SK-N-SH treated with all-trans-retinoic acid at 6 μM for 48 hours (cell line): Measurements from ENCODE around the gene VEPH1.

ENCODE experiments used
- ATAC-seq: fragments of 200-7000 bp; cut with Tn5 transposase; 3 replicates; pipeline ENCODE4 v1.9.1; 2020; ENCODE audit warnings: mild to moderate bottlenecking, moderate library complexity
- BACH2 ChIP-seq: fragments of 250-450 bp; sonication (Bioruptor Pico); IDR thresholded peaks from 2 replicates; pipeline ENCODE4 v1.9.0; 2021; ENCODE audit warnings: mild to moderate bottlenecking, borderline replicate concordance
- GLIS3 ChIP-seq: fragments of 250-450 bp; sonication (Bioruptor Pico); IDR thresholded peaks from 2 replicates; pipeline ENCODE4 v1.5.0; 2020; ENCODE audit warnings: mild to moderate bottlenecking, moderate library complexity
- ISL1 ChIP-seq: fragments of 250-450 bp; sonication (Bioruptor Pico); IDR thresholded peaks from 2 replicates; pipeline ENCODE4 v2.1.2; 2022; ENCODE audit warnings: mild to moderate bottlenecking, moderate library complexity
- OSR1 ChIP-seq: fragments of 250-450 bp; sonication (Bioruptor Pico); IDR thresholded peaks from 2 replicates; pipeline ENCODE4 v1.8.0; 2022; ENCODE audit warnings: moderate library complexity, mild to moderate bottlenecking, inconsistent platforms
- PPARA ChIP-seq: fragments of 250-450 bp; sonication (Bioruptor Pico); IDR thresholded peaks from 2 replicates; pipeline ENCODE4 v1.5.0; 2020; ENCODE audit warnings: mild to moderate bottlenecking, borderline replicate concordance
- RARB ChIP-seq: fragments of 250-450 bp; sonication (Bioruptor Pico); IDR thresholded peaks from 2 replicates; pipeline ENCODE4 v1.8.0; 2021; ENCODE audit warnings: mild to moderate bottlenecking, moderate library complexity
- SNAI2 ChIP-seq: fragments of 250-450 bp; sonication (Bioruptor Pico); IDR thresholded peaks from 2 replicates; pipeline ENCODE4 v1.5.0; 2020; ENCODE audit warnings: mild to moderate bottlenecking, moderate library complexity
- TCF4 ChIP-seq: fragments of 250-450 bp; sonication (Bioruptor Pico); IDR thresholded peaks from 2 replicates; pipeline ENCODE4 v1.8.0; 2021; ENCODE audit warnings: mild to moderate bottlenecking, moderate library complexity, borderline replicate concordance
- TOX ChIP-seq: fragments of 250-450 bp; sonication (Bioruptor Pico); IDR thresholded peaks from 2 replicates; pipeline ENCODE4 v1.8.0; 2021; ENCODE audit warnings: mild to moderate bottlenecking, moderate library complexity, borderline replicate concordance
- ZC3H10 ChIP-seq: fragments of 250-450 bp; sonication (Bioruptor Pico); IDR thresholded peaks from 2 replicates; pipeline ENCODE4 v1.5.1; 2021; ENCODE audit warnings: mild to moderate bottlenecking, moderate library complexity
- ZFP3 ChIP-seq: fragments of 250-450 bp; sonication (Bioruptor Pico); IDR thresholded peaks from 2 replicates; pipeline ENCODE4 v1.5.0; 2020; ENCODE audit warnings: mild to moderate bottlenecking, moderate library complexity
- ZFP30 ChIP-seq: fragments of 450-650 bp; formaldehyde crosslinking; IDR thresholded peaks from 2 replicates; pipeline ENCODE4 v1.5.0; 2022; ENCODE audit warnings: mild to moderate bottlenecking, moderate library complexity
- ZNF565 ChIP-seq: fragments of 450-650 bp; formaldehyde crosslinking; conservative IDR thresholded peaks from 2 replicates; pipeline ENCODE4 v1.5.0; 2020; ENCODE audit warnings: low read depth, mild to moderate bottlenecking, moderate library complexity
- TF ChIP-seq, protein P1 (sequence below): fragments of 250-450 bp; sonication (Bioruptor Pico); IDR thresholded peaks from 2 replicates; pipeline ENCODE4 v1.5.0; 2020; ENCODE audit warnings: mild to moderate bottlenecking, moderate library complexity
- TF ChIP-seq, protein P2 (sequence below): fragments of 250-450 bp; sonication (Bioruptor Pico); IDR thresholded peaks from 2 replicates; pipeline ENCODE4 v1.5.1; 2021; ENCODE audit warnings: mild to moderate bottlenecking, moderate library complexity
- TF ChIP-seq, protein P3 (sequence below): fragments of 250-450 bp; sonication (Bioruptor Pico); IDR thresholded peaks from 2 replicates; pipeline ENCODE4 v1.5.1; 2020; ENCODE audit warnings: low read depth, mild to moderate bottlenecking, moderate library complexity
- TF ChIP-seq, protein P4 (sequence below): fragments of 250-450 bp; sonication (Bioruptor Pico); IDR thresholded peaks from 2 replicates; pipeline ENCODE4 v1.8.0; 2021; ENCODE audit warnings: low read depth, mild to moderate bottlenecking, moderate library complexity, borderline replicate concordance
- TF ChIP-seq, protein P5 (sequence below): fragments of 250-450 bp; sonication (Bioruptor Pico); IDR thresholded peaks from 2 replicates; pipeline ENCODE4 v1.8.0; 2020; ENCODE audit warnings: mild to moderate bottlenecking, moderate library complexity, borderline replicate concordance

Gene VEPH1

DNA sequence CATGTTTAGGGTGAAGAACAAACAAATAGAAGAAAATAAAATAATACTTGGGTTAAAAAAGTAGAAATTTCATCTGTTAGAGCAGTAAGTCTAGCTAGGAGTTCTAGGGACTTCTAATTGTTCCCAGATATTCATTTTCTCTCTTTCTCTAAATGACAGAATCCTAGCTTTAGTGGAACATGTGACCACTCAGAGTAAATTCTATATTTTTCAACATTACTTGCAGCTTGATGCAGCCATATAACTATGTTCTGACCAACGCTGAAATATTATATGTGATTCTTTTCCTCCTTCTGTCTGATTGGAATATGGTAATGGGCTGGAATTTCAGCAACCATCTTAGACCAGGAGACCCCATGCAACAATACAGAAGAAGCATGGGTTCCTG is 58.4 kb downstream of the VEPH1 start:
- no peak for TF ChIP-seq SNAI2 (CRISPR knock-in tag)
- TF ChIP-seq OSR1 (CRISPR knock-in tag) = no peak
- TF ChIP-seq, protein P1, sequence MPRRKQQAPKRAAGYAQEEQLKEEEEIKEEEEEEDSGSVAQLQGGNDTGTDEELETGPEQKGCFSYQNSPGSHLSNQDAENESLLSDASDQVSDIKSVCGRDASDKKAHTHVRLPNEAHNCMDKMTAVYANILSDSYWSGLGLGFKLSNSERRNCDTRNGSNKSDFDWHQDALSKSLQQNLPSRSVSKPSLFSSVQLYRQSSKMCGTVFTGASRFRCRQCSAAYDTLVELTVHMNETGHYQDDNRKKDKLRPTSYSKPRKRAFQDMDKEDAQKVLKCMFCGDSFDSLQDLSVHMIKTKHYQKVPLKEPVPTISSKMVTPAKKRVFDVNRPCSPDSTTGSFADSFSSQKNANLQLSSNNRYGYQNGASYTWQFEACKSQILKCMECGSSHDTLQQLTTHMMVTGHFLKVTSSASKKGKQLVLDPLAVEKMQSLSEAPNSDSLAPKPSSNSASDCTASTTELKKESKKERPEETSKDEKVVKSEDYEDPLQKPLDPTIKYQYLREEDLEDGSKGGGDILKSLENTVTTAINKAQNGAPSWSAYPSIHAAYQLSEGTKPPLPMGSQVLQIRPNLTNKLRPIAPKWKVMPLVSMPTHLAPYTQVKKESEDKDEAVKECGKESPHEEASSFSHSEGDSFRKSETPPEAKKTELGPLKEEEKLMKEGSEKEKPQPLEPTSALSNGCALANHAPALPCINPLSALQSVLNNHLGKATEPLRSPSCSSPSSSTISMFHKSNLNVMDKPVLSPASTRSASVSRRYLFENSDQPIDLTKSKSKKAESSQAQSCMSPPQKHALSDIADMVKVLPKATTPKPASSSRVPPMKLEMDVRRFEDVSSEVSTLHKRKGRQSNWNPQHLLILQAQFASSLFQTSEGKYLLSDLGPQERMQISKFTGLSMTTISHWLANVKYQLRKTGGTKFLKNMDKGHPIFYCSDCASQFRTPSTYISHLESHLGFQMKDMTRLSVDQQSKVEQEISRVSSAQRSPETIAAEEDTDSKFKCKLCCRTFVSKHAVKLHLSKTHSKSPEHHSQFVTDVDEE (CRISPR knock-in tag) = no peak
- TF ChIP-seq BACH2 (CRISPR knock-in tag) = no peak
- TF ChIP-seq, protein P2, sequence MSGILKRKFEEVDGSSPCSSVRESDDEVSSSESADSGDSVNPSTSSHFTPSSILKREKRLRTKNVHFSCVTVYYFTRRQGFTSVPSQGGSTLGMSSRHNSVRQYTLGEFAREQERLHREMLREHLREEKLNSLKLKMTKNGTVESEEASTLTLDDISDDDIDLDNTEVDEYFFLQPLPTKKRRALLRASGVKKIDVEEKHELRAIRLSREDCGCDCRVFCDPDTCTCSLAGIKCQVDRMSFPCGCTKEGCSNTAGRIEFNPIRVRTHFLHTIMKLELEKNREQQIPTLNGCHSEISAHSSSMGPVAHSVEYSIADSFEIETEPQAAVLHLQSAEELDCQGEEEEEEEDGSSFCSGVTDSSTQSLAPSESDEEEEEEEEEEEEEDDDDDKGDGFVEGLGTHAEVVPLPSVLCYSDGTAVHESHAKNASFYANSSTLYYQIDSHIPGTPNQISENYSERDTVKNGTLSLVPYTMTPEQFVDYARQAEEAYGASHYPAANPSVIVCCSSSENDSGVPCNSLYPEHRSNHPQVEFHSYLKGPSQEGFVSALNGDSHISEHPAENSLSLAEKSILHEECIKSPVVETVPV (CRISPR knock-in tag) = no peak
- no peak for TF ChIP-seq ZFP3 (CRISPR knock-in tag)
- TF ChIP-seq, protein P3, sequence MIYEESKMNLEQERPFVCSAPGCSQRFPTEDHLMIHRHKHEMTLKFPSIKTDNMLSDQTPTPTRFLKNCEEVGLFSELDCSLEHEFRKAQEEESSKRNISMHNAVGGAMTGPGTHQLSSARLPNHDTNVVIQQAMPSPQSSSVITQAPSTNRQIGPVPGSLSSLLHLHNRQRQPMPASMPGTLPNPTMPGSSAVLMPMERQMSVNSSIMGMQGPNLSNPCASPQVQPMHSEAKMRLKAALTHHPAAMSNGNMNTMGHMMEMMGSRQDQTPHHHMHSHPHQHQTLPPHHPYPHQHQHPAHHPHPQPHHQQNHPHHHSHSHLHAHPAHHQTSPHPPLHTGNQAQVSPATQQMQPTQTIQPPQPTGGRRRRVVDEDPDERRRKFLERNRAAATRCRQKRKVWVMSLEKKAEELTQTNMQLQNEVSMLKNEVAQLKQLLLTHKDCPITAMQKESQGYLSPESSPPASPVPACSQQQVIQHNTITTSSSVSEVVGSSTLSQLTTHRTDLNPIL (CRISPR knock-in tag) = no peak
- TF ChIP-seq GLIS3 (CRISPR knock-in tag) = no peak
- TF ChIP-seq TOX (CRISPR knock-in tag) = no peak
- no peak for TF ChIP-seq ZC3H10 (CRISPR knock-in tag)
- TF ChIP-seq, protein P4, sequence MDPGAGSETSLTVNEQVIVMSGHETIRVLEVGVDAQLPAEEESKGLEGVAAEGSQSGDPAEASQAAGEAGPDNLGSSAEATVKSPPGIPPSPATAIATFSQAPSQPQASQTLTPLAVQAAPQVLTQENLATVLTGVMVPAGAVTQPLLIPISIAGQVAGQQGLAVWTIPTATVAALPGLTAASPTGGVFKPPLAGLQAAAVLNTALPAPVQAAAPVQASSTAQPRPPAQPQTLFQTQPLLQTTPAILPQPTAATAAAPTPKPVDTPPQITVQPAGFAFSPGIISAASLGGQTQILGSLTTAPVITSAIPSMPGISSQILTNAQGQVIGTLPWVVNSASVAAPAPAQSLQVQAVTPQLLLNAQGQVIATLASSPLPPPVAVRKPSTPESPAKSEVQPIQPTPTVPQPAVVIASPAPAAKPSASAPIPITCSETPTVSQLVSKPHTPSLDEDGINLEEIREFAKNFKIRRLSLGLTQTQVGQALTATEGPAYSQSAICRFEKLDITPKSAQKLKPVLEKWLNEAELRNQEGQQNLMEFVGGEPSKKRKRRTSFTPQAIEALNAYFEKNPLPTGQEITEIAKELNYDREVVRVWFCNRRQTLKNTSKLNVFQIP (CRISPR knock-in tag) = no peak
- TF ChIP-seq PPARA = no peak
- no peak for TF ChIP-seq ZNF565
- no peak for TF ChIP-seq ZFP30 (CRISPR knock-in tag)
- TF ChIP-seq TCF4 (CRISPR knock-in tag) = no peak
- TF ChIP-seq RARB = no peak
- TF ChIP-seq, protein P5, sequence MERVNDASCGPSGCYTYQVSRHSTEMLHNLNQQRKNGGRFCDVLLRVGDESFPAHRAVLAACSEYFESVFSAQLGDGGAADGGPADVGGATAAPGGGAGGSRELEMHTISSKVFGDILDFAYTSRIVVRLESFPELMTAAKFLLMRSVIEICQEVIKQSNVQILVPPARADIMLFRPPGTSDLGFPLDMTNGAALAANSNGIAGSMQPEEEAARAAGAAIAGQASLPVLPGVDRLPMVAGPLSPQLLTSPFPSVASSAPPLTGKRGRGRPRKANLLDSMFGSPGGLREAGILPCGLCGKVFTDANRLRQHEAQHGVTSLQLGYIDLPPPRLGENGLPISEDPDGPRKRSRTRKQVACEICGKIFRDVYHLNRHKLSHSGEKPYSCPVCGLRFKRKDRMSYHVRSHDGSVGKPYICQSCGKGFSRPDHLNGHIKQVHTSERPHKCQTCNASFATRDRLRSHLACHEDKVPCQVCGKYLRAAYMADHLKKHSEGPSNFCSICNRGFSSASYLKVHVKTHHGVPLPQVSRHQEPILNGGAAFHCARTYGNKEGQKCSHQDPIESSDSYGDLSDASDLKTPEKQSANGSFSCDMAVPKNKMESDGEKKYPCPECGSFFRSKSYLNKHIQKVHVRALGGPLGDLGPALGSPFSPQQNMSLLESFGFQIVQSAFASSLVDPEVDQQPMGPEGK (CRISPR knock-in tag) = no peak
- ATAC-seq = peak; percentile 21; the same call in 2 of the 3 replicates

DNA sequence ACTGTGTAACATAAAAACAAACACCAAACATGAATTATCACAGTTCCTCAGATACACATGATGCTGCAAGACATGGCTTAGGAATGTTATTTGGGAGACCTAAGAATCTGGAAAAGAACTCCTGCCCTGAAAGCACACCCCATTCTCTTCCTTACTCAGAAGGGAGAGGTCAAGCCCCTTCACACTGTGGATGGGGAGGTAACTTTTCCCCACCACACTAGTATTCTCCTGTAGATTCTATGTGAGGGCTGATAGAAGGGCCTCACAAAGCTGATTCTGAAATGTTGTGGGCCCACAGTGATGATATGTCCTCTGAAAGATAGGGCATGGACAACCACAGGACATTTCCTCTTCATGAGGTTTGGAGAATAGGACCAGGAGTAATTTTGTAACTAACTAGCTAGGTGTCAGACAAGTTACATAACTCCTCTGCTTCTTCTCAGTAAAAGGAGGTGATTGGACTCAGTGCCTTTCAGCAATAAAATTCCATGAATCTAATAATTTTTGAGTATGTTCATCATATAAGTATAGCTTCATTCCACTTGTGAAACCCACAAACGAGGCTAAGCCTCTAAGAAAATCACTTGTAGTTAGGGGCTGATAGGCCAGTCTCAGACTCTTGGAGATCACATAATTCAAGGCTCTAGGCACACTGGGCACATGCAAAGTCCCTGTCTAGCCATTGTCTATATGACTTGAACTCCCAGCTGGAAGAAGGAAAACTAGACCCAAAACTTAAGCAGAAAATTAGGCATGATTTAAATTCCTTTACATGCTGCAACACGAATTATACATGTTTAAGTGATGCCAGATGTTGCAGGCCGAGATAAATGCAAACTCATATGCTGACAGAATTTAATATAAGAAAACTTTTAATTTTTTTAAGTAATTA is 59.1 kb downstream of the VEPH1 start:
- TF ChIP-seq, protein P4 (CRISPR knock-in tag) = no peak
- TF ChIP-seq, protein P5 (CRISPR knock-in tag) = no peak
- TF ChIP-seq ZFP3 (CRISPR knock-in tag) (no peak), ISL1 (CRISPR knock-in tag) (no peak), TCF4 (CRISPR knock-in tag) (peak; percentile 49; the same call in 1 of the 2 replicates)
- TF ChIP-seq, protein P1 (CRISPR knock-in tag) = no peak
- peak; percentile 12; the same call in 2 of the 3 replicates for ATAC-seq
